Activated B cell treated with CpG ODN at 0.5 μM for 24 hours (primary cell): ENCODE results near the gene DLG2. TPM values are rescaled to one million over a fixed set of nuclear protein-coding genes. Genes with fewer than 3 reads are reported as not detected.

Experiments
- ATAC-seq: fragments of 200-7000 bp; cut with Tn5 transposase; one replicate; pipeline ENCODE4 v1.10.0; 2021; ENCODE audit warnings: low read depth, mild to moderate bottlenecking, moderate library complexity
- CTCF ChIA-PET: fragments of 350-600 bp; sonication (Branson Sonifier 250); formaldehyde crosslinking; loops from one replicate; lab custom pipeline; 2021; ENCODE audit warnings: antibody characterized with exemption; lab: Charles Lee
- POLR2A ChIA-PET: fragments of 350-600 bp; sonication (Branson Sonifier 250); formaldehyde crosslinking; loops from one replicate; lab custom pipeline; 2021; ENCODE audit warnings: antibody characterized with exemption; lab: Charles Lee
- DNase-seq: peaks from one replicate; pipeline ENCODE4 v3.0.0; 2022
- H3K27ac Mint-ChIP-seq: one replicate; pipeline ENCODE4 v1.8.0; 2020; ENCODE audit warnings: mixed read lengths
- H3K27me3 Mint-ChIP-seq: one replicate; pipeline ENCODE4 v1.8.0; 2021; ENCODE audit warnings: mixed read lengths
- H3K36me3 Mint-ChIP-seq: one replicate; pipeline ENCODE4 v1.8.0; 2021; ENCODE audit warnings: low read depth, mixed read lengths
- H3K4me1 Mint-ChIP-seq: one replicate; pipeline ENCODE4 v1.8.0; 2021; ENCODE audit warnings: mixed read lengths
- H3K4me3 Mint-ChIP-seq: one replicate; pipeline ENCODE4 v1.8.0; 2020; ENCODE audit warnings: mild to moderate bottlenecking, mixed read lengths
- H3K9me3 Mint-ChIP-seq: one replicate; pipeline ENCODE4 v1.8.0; 2020; ENCODE audit warnings: mixed read lengths
- intact Hi-C: fragments of 100-400 bp; cut with micrococcal nuclease; formaldehyde crosslinking; loops from one replicate; pipeline ENCODE4 v1.15.1; 2024
- total RNA-seq: library from RNA; stranded (reverse); gene quantifications from 2 replicates; pipeline ENCODE4 v1.2.3, GENCODE V29; 2022
- TF ChIP-seq, protein P1 (sequence below): fragments of 200-600 bp; IDR thresholded peaks from one replicate; pipeline ENCODE4 v1.8.0; 2022; ENCODE audit warnings: antibody characterized with exemption, mild to moderate bottlenecking

Gene DLG2
- total RNA-seq, 1 donor from 2014 or later, result 2.7 TPM

DNA sequence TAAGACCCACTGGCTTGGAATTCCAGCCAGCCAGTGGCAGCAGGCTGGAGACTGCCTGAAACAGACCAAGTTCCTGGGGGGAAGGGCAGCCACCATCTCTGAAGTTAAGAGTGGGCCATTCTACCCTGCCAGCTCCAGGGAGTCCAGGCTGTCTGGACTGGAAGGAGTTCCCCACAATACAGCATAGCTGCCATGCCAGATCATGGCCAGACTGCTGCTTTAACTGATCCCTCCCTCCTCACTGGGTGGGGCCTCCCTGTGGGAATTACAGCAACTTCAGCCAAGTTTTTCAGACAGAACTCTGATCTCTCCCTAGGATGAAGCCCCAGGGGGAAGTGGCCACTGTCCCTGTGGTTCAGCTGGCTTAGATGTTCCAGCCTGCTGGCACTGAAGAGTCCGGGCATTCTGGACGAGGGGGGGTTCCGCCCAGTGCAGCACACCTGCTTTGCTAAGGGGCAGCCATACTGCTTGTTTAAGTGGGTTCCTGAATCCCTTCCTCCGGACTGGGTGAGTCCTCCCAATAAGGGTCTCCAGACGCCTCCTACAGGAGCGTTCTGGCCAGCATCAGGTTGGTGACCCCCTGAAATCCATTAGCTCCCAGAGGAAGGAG lies 455.4 kb downstream of the DLG2 start:
- H3K27ac Mint-ChIP-seq, result no peak overlapping the region
- ChIA-PET CTCF (no interaction called here), POLR2A (no interaction called here)
- no peak for DNase-seq
- intact Hi-C loops, result no loop called here
- TF ChIP-seq, protein P1, sequence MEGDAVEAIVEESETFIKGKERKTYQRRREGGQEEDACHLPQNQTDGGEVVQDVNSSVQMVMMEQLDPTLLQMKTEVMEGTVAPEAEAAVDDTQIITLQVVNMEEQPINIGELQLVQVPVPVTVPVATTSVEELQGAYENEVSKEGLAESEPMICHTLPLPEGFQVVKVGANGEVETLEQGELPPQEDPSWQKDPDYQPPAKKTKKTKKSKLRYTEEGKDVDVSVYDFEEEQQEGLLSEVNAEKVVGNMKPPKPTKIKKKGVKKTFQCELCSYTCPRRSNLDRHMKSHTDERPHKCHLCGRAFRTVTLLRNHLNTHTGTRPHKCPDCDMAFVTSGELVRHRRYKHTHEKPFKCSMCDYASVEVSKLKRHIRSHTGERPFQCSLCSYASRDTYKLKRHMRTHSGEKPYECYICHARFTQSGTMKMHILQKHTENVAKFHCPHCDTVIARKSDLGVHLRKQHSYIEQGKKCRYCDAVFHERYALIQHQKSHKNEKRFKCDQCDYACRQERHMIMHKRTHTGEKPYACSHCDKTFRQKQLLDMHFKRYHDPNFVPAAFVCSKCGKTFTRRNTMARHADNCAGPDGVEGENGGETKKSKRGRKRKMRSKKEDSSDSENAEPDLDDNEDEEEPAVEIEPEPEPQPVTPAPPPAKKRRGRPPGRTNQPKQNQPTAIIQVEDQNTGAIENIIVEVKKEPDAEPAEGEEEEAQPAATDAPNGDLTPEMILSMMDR, result no peak
- no peaks in the 10 kb centered on the region for H3K36me3 Mint-ChIP-seq
- peaks cover 13% of the 10 kb centered on the region for H3K9me3 Mint-ChIP-seq
- no peaks in the 10 kb centered on the region for H3K27me3 Mint-ChIP-seq
- peaks cover 3% of the 10 kb centered on the region for H3K4me1 Mint-ChIP-seq
- no peak overlapping the region for H3K4me3 Mint-ChIP-seq
- no peak for ATAC-seq

DNA sequence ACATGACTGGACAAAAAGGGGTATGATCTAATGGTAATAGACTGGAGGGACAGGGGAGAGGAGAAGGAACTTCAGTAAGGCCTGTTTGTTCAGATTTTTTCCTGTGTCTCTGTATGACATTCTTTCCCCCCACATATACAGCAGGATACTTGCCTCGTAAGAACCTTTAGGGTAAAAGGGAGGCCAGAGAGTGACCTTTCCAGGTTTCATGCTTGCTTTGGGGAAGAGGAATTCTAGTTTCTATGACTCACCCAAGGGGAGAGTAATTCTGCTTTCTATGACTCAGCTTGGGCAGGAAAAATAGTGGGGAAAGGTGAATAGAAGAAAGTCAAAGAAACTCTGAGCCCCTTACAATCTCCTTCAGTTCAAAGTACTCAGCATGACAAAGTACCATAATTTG lies 457.0 kb downstream of the DLG2 start:
- no peak for ATAC-seq
- Mint-ChIP-seq H3K4me3 (no peak overlapping the region), H3K4me1 (peaks cover 10% of the 10 kb centered on the region), H3K9me3 (peaks cover 3% of the 10 kb centered on the region), H3K27ac (no peak overlapping the region), H3K27me3 (no peaks in the 10 kb centered on the region), H3K36me3 (no peaks in the 10 kb centered on the region)
- ChIA-PET POLR2A (no interaction called here), CTCF (no interaction called here)
- TF ChIP-seq, protein P1, result no peak
- no peak for DNase-seq
- intact Hi-C loops, result no loop called here

DNA sequence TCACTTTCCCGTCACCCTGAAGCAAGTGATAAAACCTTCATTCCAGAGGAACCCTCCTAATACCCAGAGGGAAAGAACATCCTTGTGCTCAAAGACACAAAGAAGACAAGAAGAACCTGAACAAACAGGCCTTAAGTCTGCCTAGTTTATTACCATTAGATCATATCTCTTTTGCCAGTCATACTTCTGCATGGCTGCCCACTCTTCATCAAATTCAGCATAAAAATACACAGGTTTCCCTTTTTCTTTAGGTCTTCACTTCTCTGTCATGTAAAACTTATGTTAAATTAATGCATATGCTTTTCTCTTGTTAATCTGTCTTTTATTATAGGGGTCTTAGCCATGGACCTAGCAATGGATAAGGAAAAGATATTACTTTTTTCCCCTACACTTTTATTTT lies 459.7 kb downstream of the DLG2 start:
- no peak overlapping the region for H3K27ac Mint-ChIP-seq
- H3K9me3 Mint-ChIP-seq, result no peaks in the 10 kb centered on the region
- H3K27me3 Mint-ChIP-seq, result no peaks in the 10 kb centered on the region
- no peaks in the 10 kb centered on the region for H3K36me3 Mint-ChIP-seq
- ChIA-PET CTCF (no interaction called here), POLR2A (no interaction called here)
- DNase-seq (no peak), ATAC-seq (no peak)
- no peak overlapping the region for H3K4me3 Mint-ChIP-seq
- intact Hi-C loops, result no loop called here
- TF ChIP-seq, protein P1, result no peak
- peaks cover 19% of the 10 kb centered on the region for H3K4me1 Mint-ChIP-seq

DNA sequence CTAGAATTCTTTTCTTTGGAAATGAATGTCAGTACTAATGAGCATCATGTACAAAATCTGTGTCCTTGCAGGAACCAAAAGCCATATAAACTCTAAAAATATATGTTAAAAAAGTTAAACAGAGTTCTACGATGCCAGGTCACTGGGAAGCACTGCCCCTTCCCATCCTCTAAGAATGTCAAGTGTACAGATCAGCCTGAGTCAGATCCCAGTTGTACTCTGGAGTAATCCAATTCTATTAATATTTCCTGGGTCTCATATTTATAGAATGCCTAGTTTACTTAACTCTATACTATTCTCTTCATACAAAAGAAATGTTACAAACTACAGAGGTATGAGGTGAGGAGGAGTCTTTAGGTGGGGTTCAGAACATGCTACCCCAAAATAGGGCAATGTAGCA lies 460.1 kb downstream of the DLG2 start:
- H3K27me3 Mint-ChIP-seq, result no peaks in the 10 kb centered on the region
- H3K4me3 Mint-ChIP-seq, result no peak overlapping the region
- no peaks in the 10 kb centered on the region for H3K9me3 Mint-ChIP-seq
- intact Hi-C loops, result no loop called here
- CTCF ChIA-PET, result interaction anchor here (1.9 kb wide), 1 partner anchor 386 kb away, joined by 6 read pairs; no protein-coding TSS in a partner anchor
- peaks cover 19% of the 10 kb centered on the region for H3K4me1 Mint-ChIP-seq
- POLR2A ChIA-PET, result no interaction called here
- H3K27ac Mint-ChIP-seq, result no peak overlapping the region
- H3K36me3 Mint-ChIP-seq, result no peaks in the 10 kb centered on the region
- ATAC-seq, result no peak
- TF ChIP-seq, protein P1, result no peak
- no peak for DNase-seq

DNA sequence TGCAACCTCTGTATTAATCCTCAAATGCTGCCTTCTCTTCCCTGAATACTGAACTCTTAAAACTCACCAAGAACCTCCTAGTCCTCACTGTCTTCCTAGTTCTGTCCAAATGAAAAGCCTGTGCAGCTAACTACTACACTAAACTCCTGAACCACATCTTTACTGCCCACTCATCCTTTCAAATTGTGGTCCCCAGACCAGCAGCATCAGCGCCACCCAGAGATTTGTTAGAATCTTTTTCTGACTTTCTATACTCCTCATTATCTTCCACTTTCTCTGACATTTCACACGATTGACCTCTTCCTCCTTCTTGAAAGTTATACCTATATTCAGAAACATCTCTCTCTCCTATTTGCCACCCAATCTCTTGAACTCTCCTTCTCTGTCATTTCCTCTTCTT lies 461.3 kb downstream of the DLG2 start:
- Mint-ChIP-seq H3K4me3 (no peak overlapping the region), H3K27ac (no peak overlapping the region), H3K36me3 (no peaks in the 10 kb centered on the region), H3K4me1 (peaks cover 19% of the 10 kb centered on the region), H3K27me3 (no peaks in the 10 kb centered on the region), H3K9me3 (no peaks in the 10 kb centered on the region)
- TF ChIP-seq, protein P1, result no peak
- ChIA-PET POLR2A (no interaction called here), CTCF (interaction anchor here (1.9 kb wide), 1 partner anchor 385 kb away, joined by 6 read pairs; no protein-coding TSS in a partner anchor)
- intact Hi-C loops, result no loop called here
- no peak for ATAC-seq
- DNase-seq, result no peak
